Right ventricle myocardium inferior (tissue), 1 donor: ENCODE measurements around the gene CAVIN3. TPM values are rescaled to one million over a fixed set of nuclear protein-coding genes. Genes with fewer than 3 reads are reported as not detected.

Experiments used
- ATAC-seq: fragments of 200-7000 bp; cut with Tn5 transposase; one replicate; pipeline ENCODE4 v1.9.1; 2020; ENCODE audit warnings: mild to moderate bottlenecking, moderate library complexity
- DNase-seq: peaks from one replicate; pipeline ENCODE4 v3.0.0; 2021; ENCODE audit errors: missing footprints
- intact Hi-C: fragments of 100-400 bp; cut with DNase I; formaldehyde crosslinking; loops from one replicate; pipeline ENCODE4 v1.11.0; 2022
- long read RNA-seq: library from polyadenylated mRNA; unstranded; transcript quantifications from one replicate; pipeline ENCODE4 v2.0.0, GENCODE V29; 2021
- total RNA-seq: library from RNA; stranded (reverse); fragmentation: NEBNext Ultra II Directional; extraction: Animal tissue kit (Norgen Biotek cat#: 25700); gene quantifications from one replicate; pipeline ENCODE4 v1.2.1, GENCODE V29; 2021
- donor health status: DM: no; HTN: yes; CAD: no; lungs with severe emphysema.

CAVIN3 gene, protein sequence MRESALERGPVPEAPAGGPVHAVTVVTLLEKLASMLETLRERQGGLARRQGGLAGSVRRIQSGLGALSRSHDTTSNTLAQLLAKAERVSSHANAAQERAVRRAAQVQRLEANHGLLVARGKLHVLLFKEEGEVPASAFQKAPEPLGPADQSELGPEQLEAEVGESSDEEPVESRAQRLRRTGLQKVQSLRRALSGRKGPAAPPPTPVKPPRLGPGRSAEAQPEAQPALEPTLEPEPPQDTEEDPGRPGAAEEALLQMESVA
- total RNA-seq: 42.5 TPM
- long read RNA-seq, transcript CAVIN3-201 (2 exons, 1,174 nt): major isoform, 26 of 27 reads
- long read RNA-seq, partial matches to known transcripts: 0 of 27 reads
- long read RNA-seq, other reads (novel, unspliced or antisense): 1 of 27 reads

DNA sequence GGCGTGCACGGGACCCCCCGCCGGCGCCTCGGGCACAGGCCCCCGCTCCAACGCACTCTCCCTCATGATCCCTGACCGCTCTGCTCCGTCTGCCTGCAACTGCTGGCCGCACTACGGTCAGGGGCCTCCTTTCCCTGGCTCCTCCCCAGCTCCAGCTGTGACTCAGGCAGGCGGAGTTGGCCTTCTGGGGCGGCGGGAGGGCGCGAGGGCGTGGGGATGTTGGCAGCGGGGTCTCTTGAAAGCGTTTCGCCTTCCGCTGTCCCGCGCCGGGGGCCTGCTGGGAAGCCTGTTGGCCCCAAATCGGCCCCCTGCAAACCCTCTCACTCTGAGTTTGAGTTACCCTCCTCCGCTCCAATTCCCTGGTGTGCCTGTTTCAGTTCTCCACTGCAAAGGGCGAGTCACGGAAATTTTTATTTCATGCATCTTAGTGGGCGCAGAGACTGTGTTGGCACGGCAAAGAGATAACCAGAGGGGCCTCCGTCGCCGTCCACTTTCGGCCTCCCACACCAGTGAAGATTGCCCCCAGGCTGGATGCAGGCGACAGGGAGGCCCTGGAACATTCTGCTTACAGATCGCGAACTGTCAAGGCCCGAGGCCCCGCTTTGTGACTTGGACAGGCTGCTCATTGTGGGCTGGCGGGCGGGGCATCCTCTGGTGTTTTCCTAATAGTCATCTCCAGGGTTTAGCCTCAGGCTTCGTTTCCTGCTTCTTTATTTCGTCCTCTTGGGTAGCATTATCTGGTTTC, at the start of gene CAVIN3:
TSS of gene CAVIN3 (minus strand) at position 91 of the 745 bp plus-strand sequence. CDS start at position 66, 25 bp downstream.
- intact Hi-C loops: loop anchor here (5.0 kb wide), 1 partner anchor 42 kb away; no protein-coding TSS in a partner anchor
- ATAC-seq (peak; percentile 84), DNase-seq (peak; percentile 91)

DNA sequence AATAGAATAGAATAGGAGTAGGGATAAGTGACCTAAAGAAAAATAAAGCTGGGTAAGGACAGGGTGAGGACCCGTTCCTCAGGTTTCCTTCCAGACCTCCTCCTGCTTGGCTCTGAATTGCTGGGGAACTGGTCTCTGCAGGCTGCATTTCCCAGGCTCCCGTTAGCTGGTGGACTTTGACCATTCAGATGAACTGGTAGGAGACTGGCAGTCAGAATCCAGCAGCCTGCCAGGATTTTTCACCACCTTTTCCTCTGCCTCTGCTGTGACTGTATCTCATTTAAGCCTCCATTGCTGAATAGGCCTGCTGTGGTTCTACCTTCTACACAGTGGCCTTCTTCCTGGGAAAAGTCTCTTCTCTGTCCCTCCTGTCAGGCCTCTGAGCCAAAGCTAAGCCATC, 45.4 kb upstream of the CAVIN3 start:
- intact Hi-C loops: no loop called here
- ATAC-seq (no peak), DNase-seq (no peak)

DNA sequence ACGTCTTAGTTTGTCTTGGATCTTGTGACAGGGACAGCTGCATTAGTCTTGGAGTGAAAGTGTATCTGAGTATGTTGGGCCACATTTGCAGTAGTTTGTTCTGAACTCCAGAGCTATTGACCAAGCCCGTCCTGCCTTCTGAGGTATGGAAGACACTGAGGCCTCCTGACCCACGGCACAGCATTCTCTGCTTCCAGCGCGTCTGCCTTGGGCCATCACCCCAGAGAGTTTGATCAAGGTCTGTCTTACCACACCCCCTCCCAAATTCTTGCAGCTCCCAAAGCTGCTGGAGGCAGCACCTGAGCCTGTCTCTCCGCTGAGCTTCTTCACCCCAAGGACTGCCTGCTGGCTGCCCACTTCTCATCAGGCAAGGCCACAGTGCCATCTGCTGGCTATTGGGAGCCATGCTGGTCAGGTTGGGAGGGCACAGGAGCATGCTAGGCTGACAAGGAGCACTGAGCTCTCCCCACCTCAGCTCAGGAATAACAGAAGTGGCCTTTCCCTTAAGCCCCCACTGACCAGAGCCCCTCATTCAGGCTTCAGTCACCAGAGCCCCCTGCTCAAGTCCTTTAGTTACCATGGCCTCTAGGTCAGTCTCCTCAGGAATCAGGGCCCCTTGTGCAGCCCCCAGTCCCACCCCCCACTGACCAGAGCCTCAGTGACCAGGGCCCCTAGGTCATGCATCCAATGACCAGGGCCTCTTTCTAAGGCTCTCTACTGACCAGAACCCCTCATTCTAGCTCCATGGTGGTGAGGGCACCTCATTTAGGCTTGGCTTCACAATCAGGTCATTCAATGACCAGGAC, 42.8 kb upstream of the CAVIN3 start:
- DNase-seq (peak; percentile 85), ATAC-seq (peak; percentile 92)
- intact Hi-C loops: loop anchor here (1.0 to 5.0 kb wide), 2 partner anchors 41 to 338 kb away; partner anchors contain the start of gene CAVIN3

DNA sequence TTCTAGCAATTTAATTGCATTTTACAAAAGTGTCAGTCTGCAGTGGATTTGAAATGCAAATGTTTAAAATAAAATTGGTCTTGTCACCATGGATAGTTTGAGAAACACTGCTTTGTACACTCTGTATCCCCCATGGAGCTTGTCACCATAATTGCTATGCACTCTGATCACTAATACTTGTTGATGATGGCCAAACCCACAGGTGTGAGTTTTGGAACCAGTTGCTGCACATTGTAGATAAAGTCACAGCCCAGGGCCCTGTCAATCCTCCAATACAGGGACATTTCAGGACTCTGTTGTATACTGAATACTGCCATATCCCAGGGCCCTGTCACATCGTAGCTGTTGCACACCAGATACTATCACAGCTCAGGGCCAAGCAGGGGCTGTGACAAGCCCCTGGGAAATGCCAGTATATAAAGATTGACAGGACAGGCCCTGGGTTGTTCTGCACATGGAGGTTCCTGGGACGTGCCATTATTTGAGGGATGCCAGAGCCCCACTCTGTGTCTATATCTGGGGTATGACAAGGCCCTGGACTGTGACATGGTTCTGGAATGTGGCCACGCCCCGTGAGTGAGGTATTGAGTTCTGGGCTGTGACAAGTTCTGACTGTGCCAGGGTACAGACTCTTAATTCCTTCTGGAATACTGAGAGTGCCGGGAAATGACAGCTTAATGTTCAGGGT, 42.0 kb upstream of the CAVIN3 start:
- ATAC-seq (peak; percentile 95), DNase-seq (peak; percentile 79)
- intact Hi-C loops: loop anchor here (5.0 kb wide), 1 partner anchor 40 kb away; the partner anchor contains the start of gene CAVIN3

DNA sequence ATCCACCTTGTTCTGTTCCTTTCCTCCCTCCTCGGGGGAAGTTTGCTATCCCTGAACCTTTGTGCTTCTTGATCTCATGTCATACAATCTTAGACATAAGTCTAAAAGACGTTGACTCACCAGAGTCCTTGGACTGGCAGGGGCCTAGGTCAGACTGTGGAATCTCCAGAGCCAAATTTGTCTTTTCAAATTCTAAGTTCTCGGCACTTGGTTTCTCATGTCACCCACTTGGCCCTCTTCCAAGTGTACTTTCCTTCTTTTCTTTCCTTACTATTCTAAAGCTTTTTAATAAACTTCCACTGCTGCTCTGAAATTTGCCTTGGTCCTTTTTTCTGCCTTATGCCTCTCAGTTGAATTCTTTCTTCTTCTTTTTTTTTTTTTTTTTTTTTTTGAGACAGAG, 39.9 kb upstream of the CAVIN3 start:
- intact Hi-C loops: loop anchor here (5.0 kb wide), 1 partner anchor 38 kb away; the partner anchor contains the start of gene CAVIN3
- no peak for ATAC-seq
- no peak for DNase-seq

DNA sequence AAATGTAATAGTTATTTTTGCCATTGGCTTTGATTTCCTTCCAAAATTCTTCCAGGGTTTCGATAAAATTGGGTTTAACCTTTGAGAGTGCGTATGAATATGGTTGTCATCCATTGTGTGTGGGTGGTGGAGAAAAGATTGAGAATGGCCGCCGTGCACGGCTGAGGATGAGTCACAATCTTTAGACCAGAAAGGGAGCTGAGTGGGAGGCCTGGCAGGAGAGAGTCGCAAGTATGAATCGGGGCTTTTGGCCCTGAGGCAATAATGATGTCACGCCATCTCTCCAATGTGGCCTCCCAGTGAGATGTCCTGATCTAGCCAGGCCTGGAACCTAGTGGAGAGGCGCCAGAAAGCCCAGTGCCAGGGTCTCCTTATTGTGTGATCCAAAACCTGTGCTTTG, 36.9 kb upstream of the CAVIN3 start:
- ATAC-seq: peak; percentile 74

DNA sequence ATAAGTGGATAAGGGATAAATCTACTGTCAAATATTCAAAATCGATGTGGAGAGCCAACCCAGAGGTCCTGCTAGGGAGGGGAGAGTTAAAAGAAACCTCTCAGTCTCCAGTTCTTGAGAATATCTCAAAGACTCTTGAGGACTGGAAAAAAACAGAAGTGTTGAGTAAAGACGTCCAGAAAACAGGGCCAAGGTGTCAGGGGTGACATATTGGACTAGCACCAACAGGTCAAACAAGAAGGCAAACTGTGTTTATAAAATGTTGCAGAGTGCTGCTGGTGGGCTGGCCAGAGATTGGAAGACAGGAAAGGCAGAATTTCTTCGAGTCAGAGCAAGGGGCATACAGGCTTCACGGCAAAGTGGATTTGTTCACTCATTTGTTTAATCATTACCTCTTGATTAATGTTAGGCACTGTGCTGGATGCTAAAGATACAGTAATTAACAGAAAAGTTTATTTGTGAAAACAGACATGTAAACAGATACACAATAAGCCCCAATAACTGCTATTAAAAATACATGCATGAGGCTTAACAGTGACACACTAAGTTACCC, 36.3 kb upstream of the CAVIN3 start:
- DNase-seq (no peak), ATAC-seq (no peak)
- intact Hi-C loops: no loop called here

More for the DNA sequence above, 36.9 kb upstream of the CAVIN3 start:
- DNase-seq: no peak
- intact Hi-C loops: no loop called here

DNA sequence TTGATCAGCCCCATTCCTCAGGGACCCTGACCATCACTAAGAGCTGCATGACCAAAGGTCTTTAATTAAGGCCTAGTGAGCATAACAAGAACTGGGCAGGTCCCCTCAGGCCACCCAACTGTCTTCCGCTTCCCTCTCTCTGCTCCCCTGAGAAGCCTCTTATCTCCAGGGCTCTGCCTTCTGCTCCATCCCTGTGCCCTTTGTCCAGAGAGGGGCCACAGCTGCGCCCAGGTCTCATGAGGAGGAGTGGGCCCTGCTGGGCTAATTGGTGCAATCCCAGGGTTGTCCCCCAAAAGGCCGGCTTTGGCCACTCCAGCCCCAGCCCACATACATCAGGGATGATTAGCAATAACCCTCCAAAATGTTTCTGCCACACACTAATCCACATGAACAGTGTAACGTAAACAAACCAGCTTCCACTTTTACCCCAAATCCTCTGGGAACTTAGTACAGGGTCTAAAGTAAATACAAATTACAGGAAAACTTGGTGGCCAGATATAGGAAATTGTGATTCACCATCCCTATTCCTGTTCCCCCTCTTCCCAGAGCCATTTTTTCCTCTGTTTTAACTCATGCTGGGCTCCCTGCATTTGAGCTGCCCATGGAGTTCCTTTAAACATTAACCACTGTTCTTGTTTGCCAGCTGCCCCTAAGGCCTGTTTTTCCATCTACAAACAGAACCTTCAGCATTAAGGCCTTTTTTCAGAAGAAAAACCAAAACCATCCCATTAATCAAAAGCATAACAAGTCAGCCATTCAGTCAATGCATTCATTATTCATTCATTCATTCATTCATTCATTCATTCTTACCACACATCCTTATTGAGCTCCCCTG, 34.6 kb upstream of the CAVIN3 start:
- intact Hi-C loops: loop anchor here (5.0 kb wide), 2 partner anchors 38 to 103 kb away; no protein-coding TSS in a partner anchor
- no peak for ATAC-seq
- no peak for DNase-seq

DNA sequence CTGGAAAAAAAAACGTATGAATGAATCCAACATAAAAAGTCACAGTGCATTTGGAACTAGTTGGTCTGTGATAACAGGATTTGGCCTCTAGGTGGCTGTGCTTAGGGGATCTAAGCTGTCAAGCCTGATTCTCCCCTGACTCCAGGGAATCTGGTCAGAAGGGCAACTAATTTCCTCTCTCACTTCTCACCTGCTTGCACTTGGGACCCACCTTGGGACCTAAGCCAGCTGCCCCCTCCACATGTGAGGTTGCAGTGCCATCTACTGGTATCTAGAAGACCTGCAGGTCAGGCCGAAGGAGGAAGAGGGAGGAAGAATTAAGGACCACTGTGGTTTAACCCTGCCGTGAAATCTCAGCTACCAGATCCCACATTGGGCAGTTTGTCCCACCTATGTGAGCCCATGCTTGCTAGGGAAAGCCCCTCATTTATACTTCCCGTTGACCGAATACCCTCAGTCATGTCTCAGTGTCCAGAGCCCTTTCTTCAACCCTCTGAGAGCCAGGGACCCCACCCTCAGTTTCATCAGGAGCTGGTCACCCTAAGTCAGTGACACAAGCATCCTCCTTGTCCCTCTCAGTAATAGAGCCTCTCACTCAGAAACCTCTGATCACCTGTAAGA, 33.2 kb upstream of the CAVIN3 start:
- intact Hi-C loops: loop anchor here (1.0 to 5.0 kb wide), 4 partner anchors 36 to 333 kb away; no protein-coding TSS in a partner anchor
- peak; percentile 74 for DNase-seq
- ATAC-seq: peak; percentile 59

DNA sequence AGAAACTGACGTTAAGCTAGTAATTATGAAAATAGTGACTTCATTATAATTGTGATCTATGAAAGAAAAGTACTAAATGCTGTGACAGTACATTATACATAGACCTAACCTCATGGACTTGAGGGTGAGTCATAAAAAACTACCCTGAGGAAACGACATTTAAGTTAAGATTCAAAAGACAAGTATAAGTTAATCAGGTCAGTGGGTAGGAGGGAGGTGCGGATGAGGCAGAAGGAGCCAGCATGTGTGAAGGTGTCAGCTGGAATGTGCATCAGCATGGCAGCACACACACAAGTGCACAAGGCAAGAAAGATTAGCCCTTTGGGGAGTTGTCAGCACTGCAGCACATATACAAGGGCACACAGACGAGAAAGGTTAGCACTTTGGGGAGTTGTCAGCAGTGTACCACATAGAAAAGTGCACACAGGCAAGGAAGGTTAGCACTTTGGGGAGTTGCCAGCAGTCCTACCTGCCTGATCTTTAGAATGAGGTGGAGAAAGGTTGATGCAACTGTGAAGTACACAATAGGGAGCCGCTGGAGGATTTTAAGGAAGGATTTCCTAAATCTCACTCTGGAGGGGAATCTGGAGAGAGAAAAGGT, 31.6 kb upstream of the CAVIN3 start:
- DNase-seq (no peak), ATAC-seq (no peak)
- intact Hi-C loops: loop anchor here (2.0 to 5.0 kb wide), 3 partner anchors 35 to 331 kb away; no protein-coding TSS in a partner anchor

DNA sequence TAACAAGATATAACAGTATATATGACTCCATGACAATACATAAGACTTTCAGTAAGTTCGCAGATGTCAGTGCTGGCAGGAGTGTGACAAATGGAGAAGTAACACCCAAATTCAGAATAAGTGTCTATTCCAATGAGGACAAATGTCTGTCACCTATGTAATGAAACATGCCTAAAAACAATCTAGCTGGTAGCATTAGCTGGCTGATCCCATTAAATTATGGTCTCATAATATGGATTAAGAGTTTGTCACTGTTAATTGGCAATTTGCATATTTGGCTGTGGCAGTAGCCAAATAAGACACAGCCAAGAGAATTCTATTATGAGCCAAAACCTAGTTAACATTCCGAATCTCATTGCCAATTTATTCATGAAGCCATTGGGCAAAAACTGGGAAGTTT, 30.2 kb upstream of the CAVIN3 start:
- no peak for ATAC-seq
- intact Hi-C loops: loop anchor here (5.0 kb wide), 2 partner anchors 33 to 98 kb away; no protein-coding TSS in a partner anchor

DNA sequence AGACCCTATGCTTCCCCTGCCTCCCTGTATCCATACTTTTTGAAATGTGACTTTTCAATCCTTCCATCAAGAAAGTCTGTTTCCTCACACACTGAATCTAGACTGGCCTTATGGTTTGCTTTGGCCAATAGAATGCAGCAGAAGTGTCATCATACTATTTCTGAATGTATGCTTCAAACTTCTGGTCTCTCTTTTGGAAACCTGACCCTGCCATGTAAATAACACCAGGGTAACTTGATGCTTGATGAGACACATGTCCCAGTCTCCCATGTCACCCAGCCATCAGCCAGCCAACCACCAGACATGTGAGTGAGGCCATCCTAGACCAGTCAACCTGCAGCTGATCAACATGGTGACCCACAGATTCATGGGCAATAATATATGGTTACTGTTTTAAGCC, 29.7 kb upstream of the CAVIN3 start:
- ATAC-seq (no peak), DNase-seq (no peak)
- intact Hi-C loops: loop anchor here (5.0 kb wide), 2 partner anchors 33 to 98 kb away; no protein-coding TSS in a partner anchor

More for the DNA sequence above, 30.2 kb upstream of the CAVIN3 start:
- DNase-seq: no peak

DNA sequence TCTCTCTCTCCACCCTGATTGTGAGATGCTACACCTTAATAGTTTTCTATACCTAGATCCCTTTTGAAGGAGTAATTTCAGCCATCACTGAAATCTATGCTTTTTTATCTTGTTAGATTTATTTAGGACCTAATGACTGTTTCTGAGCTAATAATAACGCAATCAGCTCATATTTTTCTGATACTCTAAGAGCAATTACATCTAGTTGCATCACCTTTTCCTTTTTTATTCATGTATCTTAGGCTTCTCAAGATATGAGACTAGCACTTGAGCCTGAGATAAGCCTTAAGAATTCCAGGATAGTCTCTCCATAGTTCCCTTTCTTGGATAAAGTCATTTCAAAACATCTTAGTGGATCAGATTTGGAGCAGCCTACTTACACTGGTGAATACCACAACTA, 25.1 kb upstream of the CAVIN3 start:
- intact Hi-C loops: no loop called here
- ATAC-seq: no peak

DNA sequence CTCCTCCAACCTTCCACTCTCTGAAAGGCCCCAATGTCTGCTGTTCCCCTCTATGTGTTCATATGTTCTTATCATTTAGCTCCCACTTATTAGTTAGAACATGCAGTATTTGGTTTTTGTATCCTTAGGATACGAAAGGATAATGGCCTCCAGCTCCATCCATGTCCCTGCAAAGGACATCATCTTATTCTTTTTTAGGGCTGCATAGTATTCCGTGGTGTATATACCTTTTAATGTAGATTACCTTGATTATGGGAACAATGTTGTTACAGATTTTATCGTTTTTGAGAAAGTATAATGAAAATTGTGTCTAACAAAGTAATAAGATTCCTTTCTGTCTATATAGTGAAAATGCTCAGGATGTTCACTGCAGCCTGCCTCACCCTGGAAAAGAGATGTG, 16.0 kb upstream of the CAVIN3 start:
- DNase-seq (no peak), ATAC-seq (no peak)
- intact Hi-C loops: no loop called here

More for the DNA sequence above, 25.1 kb upstream of the CAVIN3 start:
- no peak for DNase-seq

DNA sequence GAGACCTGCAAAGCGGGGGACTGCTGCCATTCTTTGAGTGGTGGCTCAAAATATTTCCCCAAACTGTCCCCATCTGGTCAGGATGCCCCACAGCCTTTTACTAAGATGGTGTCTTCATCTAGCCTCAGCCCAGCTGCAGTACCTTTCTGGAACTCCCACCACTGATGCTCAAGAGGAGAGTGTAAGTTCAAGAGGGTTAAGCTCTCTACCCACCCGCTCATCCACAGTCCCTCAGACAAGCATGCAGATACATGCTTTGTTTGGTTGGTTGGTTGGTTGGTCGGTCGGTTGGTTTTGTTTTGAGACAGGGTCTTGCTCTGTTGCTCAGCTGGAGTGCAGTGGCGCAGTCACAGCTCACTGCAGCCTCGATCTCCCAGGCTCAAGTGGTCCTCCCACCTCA, 14.5 kb upstream of the CAVIN3 start:
- intact Hi-C loops: no loop called here
- DNase-seq (no peak), ATAC-seq (no peak)

DNA sequence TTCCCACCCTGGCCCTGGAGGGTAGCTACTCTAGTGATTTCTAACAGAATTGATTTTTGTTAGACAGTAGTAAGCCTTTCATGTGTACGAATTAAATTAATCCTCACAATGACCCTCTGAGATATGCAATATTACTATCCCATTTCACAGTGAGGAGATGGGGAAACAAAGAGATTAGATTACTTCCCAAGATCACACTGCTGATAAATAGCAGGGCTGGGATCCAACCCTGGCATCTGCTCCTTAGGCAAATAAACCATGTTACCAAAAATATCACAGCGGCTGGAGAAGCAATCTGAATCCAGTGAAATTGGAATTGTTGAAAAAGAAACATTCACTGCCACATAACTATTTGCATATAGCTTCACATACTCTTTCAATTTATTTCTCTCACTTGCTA, 12.8 kb upstream of the CAVIN3 start:
- ATAC-seq (no peak), DNase-seq (no peak)
- intact Hi-C loops: no loop called here
